Kidney epithelial cell (primary cell): ENCODE measurements around the gene CHST3. TPM values are rescaled to one million over a fixed set of nuclear protein-coding genes. Genes with fewer than 3 reads are reported as not detected.

Experiments used
- DNase-seq: peaks from one replicate; pipeline ENCODE4 v3.0.0-alpha.2; 2010; ENCODE audit warnings: low read depth
- H3K27me3 ChIP-seq: 2 replicates; pipeline ENCODE4 v1.6.0; 2011; ENCODE audit warnings: low read length; ENCODE audit not compliant: control insufficient read depth, insufficient read depth
- H3K36me3 ChIP-seq: 2 replicates; pipeline ENCODE4 v1.5.1; 2011; ENCODE audit warnings: low read length; ENCODE audit not compliant: control insufficient read depth, insufficient read depth
- H3K4me3 ChIP-seq: 2 replicates; pipeline ENCODE4 v1.5.1; 2011; ENCODE audit warnings: low read depth, mild to moderate bottlenecking, control low read depth, low read length
- CTCF ChIP-seq: IDR thresholded peaks from 2 replicates; pipeline ENCODE4 v1.5.1; 2011; ENCODE audit warnings: mild to moderate bottlenecking, moderate library complexity, low read length, control low read depth, inconsistent platforms; ENCODE audit not compliant: insufficient read depth, poor library complexity, severe bottlenecking
- total RNA-seq: library from RNA; depleted of rRNA; stranded (reverse); fragments of >200 nt; gene quantifications from 2 replicates; pipeline ENCODE4 v1.2.3, GENCODE V29; 2015

CHST3 gene
- total RNA-seq, 1 donor from 2014 or later, result 48.6 TPM

GRCh38 chr10:72012796-72013195 lies 48.6 kb downstream of the CHST3 start:
- no peaks in the 10 kb centered on the region for H3K27me3 ChIP-seq
- DNase-seq, result no peak
- H3K4me3 ChIP-seq, result no peak overlapping the region
- TF ChIP-seq CTCF, result no peak
- peaks cover 3% of the 10 kb centered on the region for H3K36me3 ChIP-seq

GRCh38 chr10:72013202-72013945 lies 49.2 kb downstream of the CHST3 start:
- no peak for DNase-seq
- no peak for TF ChIP-seq CTCF
- no peaks in the 10 kb centered on the region for H3K27me3 ChIP-seq
- H3K36me3 ChIP-seq, result peaks cover 3% of the 10 kb centered on the region
- no peak overlapping the region for H3K4me3 ChIP-seq

GRCh38 chr10:72014197-72014596 lies 50.0 kb downstream of the CHST3 start:
- no peak for DNase-seq
- Histone ChIP-seq H3K4me3 (no peak overlapping the region), H3K27me3 (no peaks in the 10 kb centered on the region), H3K36me3 (peaks cover 1% of the 10 kb centered on the region)
- no peak for TF ChIP-seq CTCF

GRCh38 chr10:72014785-72015480 lies 50.7 kb downstream of the CHST3 start:
- DNase-seq, result no peak
- TF ChIP-seq CTCF, result no peak
- H3K27me3 ChIP-seq, result no peaks in the 10 kb centered on the region
- no peak overlapping the region for H3K4me3 ChIP-seq
- H3K36me3 ChIP-seq, result peaks cover under 1% of the 10 kb centered on the region

- H3K27me3 ChIP-seq, result no peaks in the 10 kb centered on the region
- DNase-seq, result no peak
- no peaks in the 10 kb centered on the region for H3K36me3 ChIP-seq
- no peak overlapping the region for H3K4me3 ChIP-seq
- TF ChIP-seq CTCF, result no peak
These were observed 51.6 kb downstream of the CHST3 start for GRCh38 chr10:72015841-72016240.
